ENCODE results near the gene FBXO45. TPM values are rescaled to one million over a fixed set of nuclear protein-coding genes. Genes with fewer than 3 reads are reported as not detected.
"Not testable (repeated sequence)": the region's sequence is repeated elsewhere in the genome, so short reads cannot be mapped to it uniquely, and the experiment has no call there.

The FBXO45 gene
- total and polyA plus RNA-seq, 2 experiments from 2014 or later, result 2.1 to 10.7 TPM

DNA sequence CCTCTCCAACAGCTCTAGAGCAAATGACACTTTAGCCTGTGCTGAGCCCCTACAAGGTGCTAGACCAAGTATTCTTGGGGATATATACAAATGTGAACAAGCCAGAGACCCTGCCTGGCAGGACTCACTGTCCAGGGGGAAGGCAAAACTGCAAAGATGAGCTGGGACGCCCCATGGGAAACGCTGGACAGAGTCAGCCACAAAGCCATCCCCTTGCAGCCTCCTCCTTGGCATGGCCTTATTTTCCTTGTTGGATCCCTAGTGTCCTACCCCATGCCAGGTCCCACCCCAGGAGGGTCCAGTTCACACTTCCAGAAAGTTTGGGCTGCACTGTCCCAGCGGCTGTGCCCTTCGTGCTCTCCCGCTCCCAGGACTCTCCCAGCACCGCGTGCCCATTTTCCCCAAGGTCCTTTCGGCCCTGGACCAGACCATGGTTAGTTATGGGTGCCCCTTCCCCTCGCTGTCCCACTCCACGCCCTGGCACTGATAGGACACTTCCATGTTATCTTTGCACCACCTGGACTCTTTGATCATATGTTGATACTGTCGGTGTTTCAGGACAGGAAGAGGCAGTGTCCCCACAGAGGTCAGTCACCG is 65.2 kb downstream of the FBXO45 start:
- 94% methylated on average over 12 of the region's 12 CpGs for WGBS, 2 experiments (ENCODE audit: low coverage in 1 of 2, low lambda C conversion rate in 2 of 2, missing lambda C conversion rate in 2 of 2)
- H3K9ac ChIP-seq, result no peak overlapping the region
- H2AFZ ChIP-seq, result no peak overlapping the region; the same call in 1 of the 2 replicates
- no peaks in the 10 kb centered on the region for H3K79me2 ChIP-seq (ENCODE audit: insufficient read depth)
- TF ChIP-seq EZH2phosphoT487 (IDR thresholded peaks at IDR 0.05; ENCODE audit: insufficient read depth, low read depth), result no peak
- TF ChIP-seq EZH2 (IDR thresholded peaks at IDR 0.05; ENCODE audit: insufficient read depth, poor library complexity, severe bottlenecking), result no peak
- H3K27me3 ChIP-seq (replicated peaks; ENCODE audit: insufficient read depth), result peaks cover 5% of the 10 kb centered on the region; the same call in 1 of the 2 replicates
- DNase-seq, result no peak
- H3K36me3 ChIP-seq (ENCODE audit: low read depth), result no peaks in the 10 kb centered on the region
- H3K9me2 ChIP-seq (ENCODE audit: insufficient read depth), result no peaks in the 10 kb centered on the region
- in situ Hi-C loops (cut with MboI), result no loop called here
- H3K4me3 ChIP-seq, result no peak overlapping the region
- H3K27ac ChIP-seq, result no peak overlapping the region
- no peaks in the 10 kb centered on the region for H3K9me3 ChIP-seq (ENCODE audit: low read depth)
- H4K20me1 ChIP-seq (ENCODE audit: insufficient read depth), result no peaks in the 10 kb centered on the region
- H3K4me1 ChIP-seq (ENCODE audit: insufficient read depth), result no peaks in the 10 kb centered on the region
- no peak overlapping the region for H3K4me2 ChIP-seq (ENCODE audit: unreplicated experiment)
- H3F3A ChIP-seq (ENCODE audit: insufficient read depth), result peaks cover 6% of the 10 kb centered on the region; the same call in 1 of the 2 replicates

DNA sequence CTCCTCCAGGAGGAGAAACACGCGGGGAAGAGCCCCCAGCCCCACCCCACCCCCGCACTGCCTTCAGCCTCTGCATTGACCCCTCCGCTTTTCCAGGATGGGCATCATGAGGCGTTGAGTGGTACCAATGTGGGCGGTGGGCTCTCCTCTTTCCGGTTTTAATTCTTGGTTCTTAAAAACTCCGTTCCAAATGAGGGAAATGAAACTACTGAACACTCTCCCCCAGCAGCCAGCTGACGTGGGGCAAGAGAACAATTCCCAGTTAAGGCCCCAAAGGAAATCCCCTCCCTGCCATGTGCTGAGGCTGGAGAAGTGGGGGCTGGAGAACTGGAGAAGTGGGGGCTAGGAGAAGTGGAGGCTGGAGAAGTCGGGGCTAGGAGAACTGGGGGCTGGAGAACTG is 65.8 kb downstream of the FBXO45 start:
- H3K9me2 ChIP-seq (ENCODE audit: insufficient read depth), result no peaks in the 10 kb centered on the region
- no peaks in the 10 kb centered on the region for H3K36me3 ChIP-seq (ENCODE audit: low read depth)
- 82 to 88% methylated on average over 8 to 10 of the region's 10 CpGs for WGBS, 2 experiments (ENCODE audit: low coverage in 1 of 2, low lambda C conversion rate in 2 of 2, missing lambda C conversion rate in 2 of 2)
- H2AFZ ChIP-seq, result no peak overlapping the region
- H3K4me2 ChIP-seq (ENCODE audit: unreplicated experiment), result no peak overlapping the region
- H3K4me1 ChIP-seq (ENCODE audit: insufficient read depth), result no peaks in the 10 kb centered on the region
- H3K9ac ChIP-seq, result no peak overlapping the region
- in situ Hi-C loops (cut with MboI), result no loop called here
- H3K27me3 ChIP-seq (replicated peaks; ENCODE audit: insufficient read depth), result peaks cover 5% of the 10 kb centered on the region; the same call in 1 of the 2 replicates
- peaks cover 6% of the 10 kb centered on the region; the same call in 1 of the 2 replicates for H3F3A ChIP-seq (ENCODE audit: insufficient read depth)
- no peak for TF ChIP-seq EZH2 (IDR thresholded peaks at IDR 0.05; ENCODE audit: insufficient read depth, poor library complexity, severe bottlenecking)
- TF ChIP-seq EZH2phosphoT487 (IDR thresholded peaks at IDR 0.05; ENCODE audit: insufficient read depth, low read depth), result no peak
- H3K9me3 ChIP-seq (ENCODE audit: low read depth), result no peaks in the 10 kb centered on the region
- no peak overlapping the region for H3K4me3 ChIP-seq
- no peak overlapping the region for H3K27ac ChIP-seq
- no peaks in the 10 kb centered on the region for H3K79me2 ChIP-seq (ENCODE audit: insufficient read depth)
- no peaks in the 10 kb centered on the region for H4K20me1 ChIP-seq (ENCODE audit: insufficient read depth)
- no peak for DNase-seq

DNA sequence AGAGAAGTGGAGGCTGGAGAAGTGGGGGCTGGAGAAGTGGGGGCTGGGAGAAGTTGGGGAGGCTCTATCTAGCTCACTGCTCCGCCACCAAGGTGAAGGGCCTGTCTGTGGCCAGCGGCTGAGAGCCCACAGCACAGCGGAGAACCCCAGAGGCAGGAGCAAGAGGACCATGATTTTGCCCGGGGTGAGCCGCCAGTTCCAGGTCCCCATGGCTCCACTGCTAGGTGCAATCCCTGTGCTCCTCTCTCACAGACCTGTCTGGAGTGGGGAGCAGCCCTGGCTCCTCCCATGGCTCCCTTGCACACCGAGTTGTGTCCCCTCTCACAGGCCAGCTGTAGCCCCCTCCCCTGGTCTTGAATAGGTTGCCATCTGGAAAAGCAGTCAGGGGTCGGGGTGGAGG is 66.4 kb downstream of the FBXO45 start:
- TF ChIP-seq EZH2phosphoT487 (IDR thresholded peaks at IDR 0.05; ENCODE audit: insufficient read depth, low read depth) (no peak), EZH2 (IDR thresholded peaks at IDR 0.05; ENCODE audit: insufficient read depth, poor library complexity, severe bottlenecking) (no peak)
- H3K27me3 ChIP-seq (replicated peaks; ENCODE audit: insufficient read depth), result peaks cover 5% of the 10 kb centered on the region; the same call in 1 of the 2 replicates
- H3K79me2 ChIP-seq (ENCODE audit: insufficient read depth), result no peaks in the 10 kb centered on the region
- whole genome bisulfite sequencing, 2 experiments (ENCODE audit: low coverage in 1 of 2, low lambda C conversion rate in 2 of 2, missing lambda C conversion rate in 2 of 2), result 81 to 87% methylated on average over 7 of the region's 7 CpGs
- H3K27ac ChIP-seq, result no peak overlapping the region
- no peaks in the 10 kb centered on the region for H3K36me3 ChIP-seq (ENCODE audit: low read depth)
- no peak for DNase-seq
- H3K9me3 ChIP-seq (ENCODE audit: low read depth), result no peaks in the 10 kb centered on the region
- H3K4me1 ChIP-seq (ENCODE audit: insufficient read depth), result no peaks in the 10 kb centered on the region
- in situ Hi-C loops (cut with MboI), result no loop called here
- H3K9ac ChIP-seq, result no peak overlapping the region
- no peak overlapping the region for H2AFZ ChIP-seq
- no peak overlapping the region for H3K4me2 ChIP-seq (ENCODE audit: unreplicated experiment)
- H3F3A ChIP-seq (ENCODE audit: insufficient read depth), result peaks cover 6% of the 10 kb centered on the region; the same call in 1 of the 2 replicates
- H3K9me2 ChIP-seq (ENCODE audit: insufficient read depth), result no peaks in the 10 kb centered on the region
- no peak overlapping the region for H3K4me3 ChIP-seq
- H4K20me1 ChIP-seq (ENCODE audit: insufficient read depth), result no peaks in the 10 kb centered on the region

DNA sequence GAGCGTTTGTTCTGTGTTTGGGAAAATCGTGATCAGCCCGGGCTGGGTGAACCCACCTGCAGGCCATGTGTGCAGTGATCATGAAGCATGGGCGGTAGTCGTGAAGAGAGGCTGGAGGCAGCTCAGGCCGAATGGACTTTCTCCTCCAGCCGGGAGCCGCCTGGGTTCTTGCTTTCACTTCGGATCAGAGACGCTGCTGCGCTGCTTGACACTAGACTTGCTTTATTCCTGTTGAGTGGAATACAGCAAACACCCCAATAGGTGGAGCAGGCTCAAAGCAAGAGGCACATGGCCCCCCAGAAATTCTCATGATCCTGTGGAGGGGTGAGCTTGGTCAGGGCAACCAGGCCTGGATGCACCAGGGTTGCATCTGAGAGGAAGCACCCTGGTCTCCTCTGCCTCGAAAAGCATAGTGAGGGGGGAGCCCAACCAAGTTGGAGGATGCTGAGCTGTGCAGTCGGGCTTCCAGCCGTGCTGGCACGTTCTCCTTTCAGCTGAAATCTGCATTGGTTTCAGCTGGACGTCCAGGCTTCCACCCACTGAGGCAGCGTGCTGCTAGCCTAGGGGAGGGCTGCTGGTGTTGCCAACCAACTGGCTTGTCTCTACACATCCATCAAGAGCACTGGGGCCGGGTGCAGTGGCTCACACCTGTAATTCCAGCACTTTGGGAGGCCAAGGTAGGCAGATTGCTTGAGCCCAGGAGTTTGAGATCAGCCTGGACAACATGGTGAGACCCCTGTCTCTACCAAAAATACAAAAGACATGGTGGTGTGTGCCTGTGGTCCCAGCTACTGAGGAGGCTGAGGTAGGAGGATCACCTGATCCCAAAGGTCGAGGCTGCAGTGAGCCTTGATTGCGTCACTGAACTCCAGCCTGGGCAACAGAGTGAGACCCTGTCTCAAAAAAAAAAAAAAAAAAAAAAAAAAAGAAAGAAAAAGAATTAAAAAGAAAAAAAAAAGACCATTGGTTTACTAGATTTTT is 68.2 kb downstream of the FBXO45 start:
- TF ChIP-seq EZH2 (IDR thresholded peaks at IDR 0.05; ENCODE audit: insufficient read depth, poor library complexity, severe bottlenecking) (no peak), EZH2phosphoT487 (IDR thresholded peaks at IDR 0.05; ENCODE audit: insufficient read depth, low read depth) (no peak)
- peak overlapping the region; percentile 77 for H2AFZ ChIP-seq
- peak overlapping the region; percentile 59 for H3K4me2 ChIP-seq (ENCODE audit: unreplicated experiment)
- peaks cover 2% of the 10 kb centered on the region; the same call in 1 of the 2 replicates for H3F3A ChIP-seq (ENCODE audit: insufficient read depth)
- no peaks in the 10 kb centered on the region for H3K79me2 ChIP-seq (ENCODE audit: insufficient read depth)
- H3K9me2 ChIP-seq (ENCODE audit: insufficient read depth), result no peaks in the 10 kb centered on the region
- no peaks in the 10 kb centered on the region for H3K36me3 ChIP-seq (ENCODE audit: low read depth)
- peaks cover 5% of the 10 kb centered on the region; the same call in 1 of the 2 replicates for H3K27me3 ChIP-seq (replicated peaks; ENCODE audit: insufficient read depth)
- H3K27ac ChIP-seq, result no peak overlapping the region
- peak overlapping the region; percentile 62 for H3K4me3 ChIP-seq
- H3K9me3 ChIP-seq (ENCODE audit: low read depth), result no peaks in the 10 kb centered on the region
- in situ Hi-C loops (cut with MboI), result no loop called here
- peak overlapping the region; percentile 48 for H3K9ac ChIP-seq
- H3K4me1 ChIP-seq (ENCODE audit: insufficient read depth), result no peaks in the 10 kb centered on the region
- peak; percentile 60 for DNase-seq
- H4K20me1 ChIP-seq (ENCODE audit: insufficient read depth), result no peaks in the 10 kb centered on the region
- WGBS, 2 experiments (ENCODE audit: low coverage in 1 of 2, low lambda C conversion rate in 2 of 2, missing lambda C conversion rate in 2 of 2), result 11 to 13% methylated on average over 20 of the region's 20 CpGs

DNA sequence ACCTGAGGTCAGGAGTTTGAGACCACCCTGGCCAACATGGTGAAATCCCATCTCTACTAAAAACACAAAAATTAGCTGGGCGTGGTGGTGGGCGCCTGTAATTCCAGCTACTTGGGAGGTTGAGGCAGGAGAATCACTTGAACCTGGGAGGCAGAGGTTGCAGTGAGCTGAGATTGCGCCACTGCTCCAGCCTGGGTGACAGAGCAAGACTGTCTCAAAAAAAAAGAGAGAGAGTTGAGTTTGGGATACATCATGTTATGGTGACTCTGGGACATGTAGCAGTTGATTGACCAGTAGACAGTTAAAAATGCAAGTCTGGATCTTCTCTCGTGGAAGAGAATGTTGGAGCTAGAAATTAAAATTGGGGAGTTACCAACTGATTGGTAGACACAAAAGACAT is 69.5 kb downstream of the FBXO45 start:
- DNase-seq; H3K36me3 ChIP-seq (ENCODE audit: low read depth); H3K79me2 ChIP-seq (ENCODE audit: insufficient read depth); H4K20me1 ChIP-seq (ENCODE audit: insufficient read depth); H3K9me2 ChIP-seq (ENCODE audit: insufficient read depth); H3K27me3 ChIP-seq (replicated peaks; ENCODE audit: insufficient read depth); H3K9ac ChIP-seq; H3K4me3 ChIP-seq; in situ Hi-C loops (cut with MboI); H2AFZ ChIP-seq; H3K4me1 ChIP-seq (ENCODE audit: insufficient read depth); H3K4me2 ChIP-seq (ENCODE audit: unreplicated experiment); H3K27ac ChIP-seq; H3F3A ChIP-seq (ENCODE audit: insufficient read depth); H3K9me3 ChIP-seq (ENCODE audit: low read depth): not testable (repeated sequence)
- WGBS, 2 experiments (ENCODE audit: low coverage in 1 of 2, low lambda C conversion rate in 2 of 2, missing lambda C conversion rate in 2 of 2), result 81 to 89% methylated on average over 4 of the region's 4 CpGs

All from GM23248 (cell line).